ENCODE measurements around the gene COL4A5.

COL4A5 gene

DNA sequence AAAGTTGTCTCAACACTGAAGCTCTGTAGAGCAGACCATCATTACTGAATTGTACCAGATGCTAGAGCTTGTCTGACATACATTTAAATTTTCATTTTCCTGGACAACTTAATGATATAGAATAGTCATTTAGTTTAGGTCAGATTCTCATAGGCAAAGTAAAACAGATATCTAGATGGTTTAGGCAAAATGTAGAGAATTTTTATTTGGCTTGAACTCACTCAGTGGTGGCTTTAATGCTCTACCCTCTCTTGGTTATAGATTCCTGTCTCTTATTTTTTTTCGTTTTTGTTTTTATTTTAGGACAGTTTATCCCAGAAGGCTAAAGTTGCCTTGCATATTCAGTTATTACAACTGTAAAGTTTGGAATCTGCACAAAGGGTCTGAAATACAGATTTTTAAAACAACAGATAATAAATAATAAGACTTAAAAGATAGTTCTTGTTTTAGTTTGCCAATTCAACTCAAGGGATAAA lies 300.7 kb downstream of the COL4A5 start:
- Histone ChIP-seq H3K27ac (ENCODE audit: low read depth, low read length) (no peak overlapping the region), H3K4me3 (ENCODE audit: low read depth, low read length) (no peak overlapping the region), H3K27me3 (ENCODE audit: control insufficient read depth, insufficient read depth, low read length) (peaks cover 15% of the 10 kb centered on the region)

More for the DNA sequence above, 300.7 kb downstream of the COL4A5 start:
- no peaks in the 10 kb centered on the region for H3K9me3 ChIP-seq (ENCODE audit: control insufficient read depth, insufficient read depth, low read length)
- no peak overlapping the region for H3K9ac ChIP-seq (ENCODE audit: low read depth, low read length)
- no peaks in the 10 kb centered on the region for H3K36me3 ChIP-seq (ENCODE audit: control insufficient read depth, insufficient read depth, low read length)
- no peaks in the 10 kb centered on the region; the same call in 1 of the 2 replicates for H3K4me1 ChIP-seq (ENCODE audit: control insufficient read depth, insufficient read depth, low read length)

Measured in HUES48 (cell line).